GM12872 (cell line): ENCODE data around the gene TBRG1.

Experiments used
- CTCF ChIP-seq: IDR thresholded peaks from 3 replicates; pipeline ENCODE4 v1.5.1; 2011; ENCODE audit warnings: low read depth, mild to moderate bottlenecking, low read length, moderate library complexity; ENCODE audit not compliant: insufficient read depth

Gene TBRG1

GRCh38 chr11:124676386-124676785 lies 53.7 kb downstream of the TBRG1 start:
- TF ChIP-seq CTCF, result no peak

GRCh38 chr11:124678416-124678815 lies 55.8 kb downstream of the TBRG1 start:
- TF ChIP-seq CTCF, result no peak

GRCh38 chr11:124681421-124681820 lies 58.8 kb downstream of the TBRG1 start:
- TF ChIP-seq CTCF, result no peak

GRCh38 chr11:124682443-124682842 lies 59.8 kb downstream of the TBRG1 start:
- no peak for TF ChIP-seq CTCF
